M059J (cell line): ENCODE data around the gene USP6NL. TPM values are rescaled to one million over a fixed set of nuclear protein-coding genes. Genes with fewer than 3 reads are reported as not detected.
"Not testable (repeated sequence)": the region's sequence is repeated elsewhere in the genome, so short reads cannot be mapped to it uniquely, and the experiment has no call there.

Experiments
- DNase-seq: peaks from one replicate; pipeline ENCODE4 v3.0.0-alpha.2; 2012; ENCODE audit warnings: low read depth
- total RNA-seq: library from RNA; depleted of rRNA; stranded (reverse); fragments of >200 nt; shearing (Covaris generic); gene quantifications from 2 replicates; pipeline ENCODE4 v1.2.3, GENCODE V29; 2014

Gene USP6NL
- total RNA-seq, 1 experiment from 2014 or later: 7.9 TPM

GRCh38 chr10:11515596-11516430 is 95.6 kb downstream of the USP6NL start:
- peak; percentile 38 for DNase-seq

GRCh38 chr10:11513727-11514126 is 97.7 kb downstream of the USP6NL start:
- DNase-seq: no peak

GRCh38 chr10:11512596-11512995 is 98.9 kb downstream of the USP6NL start:
- no peak for DNase-seq

- DNase-seq: no peak
These were observed 100.1 kb downstream of the USP6NL start for GRCh38 chr10:11511321-11511720.

- no peak for DNase-seq
These were observed 100.7 kb downstream of the USP6NL start for GRCh38 chr10:11510736-11511135.

GRCh38 chr10:11510281-11510680 is 101.2 kb downstream of the USP6NL start:
- no peak for DNase-seq

- DNase-seq: peak; percentile 4
These were observed 102.4 kb downstream of the USP6NL start for GRCh38 chr10:11509036-11509435.

GRCh38 chr10:11506247-11506789 is 105.1 kb downstream of the USP6NL start:
- no peak for DNase-seq

GRCh38 chr10:11505639-11506038 is 105.8 kb downstream of the USP6NL start:
- DNase-seq: no peak

- no peak for DNase-seq
These were observed 106.7 kb downstream of the USP6NL start for GRCh38 chr10:11504566-11505285.

- DNase-seq: no peak
These were observed 109.8 kb downstream of the USP6NL start for GRCh38 chr10:11501600-11501999.

- no peak for DNase-seq
These were observed 111.9 kb downstream of the USP6NL start for GRCh38 chr10:11499425-11500071.

GRCh38 chr10:11498399-11498798 is 113.1 kb downstream of the USP6NL start:
- no peak for DNase-seq

- not testable (repeated sequence) for DNase-seq
These were observed 116.5 kb downstream of the USP6NL start for GRCh38 chr10:11494923-11495322.

GRCh38 chr10:11493646-11494045 is 117.8 kb downstream of the USP6NL start:
- no peak for DNase-seq

- no peak for DNase-seq
These were observed 120.4 kb downstream of the USP6NL start for GRCh38 chr10:11491087-11491486.

- peak; percentile 24 for DNase-seq
These were observed 121.9 kb downstream of the USP6NL start for GRCh38 chr10:11489591-11489990.

- peak; percentile 38 for DNase-seq
These were observed 123.3 kb downstream of the USP6NL start for GRCh38 chr10:11488126-11488525.

GRCh38 chr10:11483201-11484148 is 128.0 kb downstream of the USP6NL start:
- DNase-seq: no peak

- DNase-seq: no peak
These were observed 129.1 kb downstream of the USP6NL start for GRCh38 chr10:11482306-11482705.

- DNase-seq: no peak
These were observed 130.8 kb downstream of the USP6NL start for GRCh38 chr10:11480687-11481086.
